GM12878 (cell line): ENCODE data around the gene UGT3A2. TPM values are rescaled to one million over a fixed set of nuclear protein-coding genes. Genes with fewer than 3 reads are reported as not detected.

Experiments used
- ATAC-seq: fragments of 200-7000 bp; cut with Tn5 transposase; 3 replicates; pipeline ENCODE4 v1.9.1; 2020; ENCODE audit warnings: mild to moderate bottlenecking, moderate library complexity
- BruUV-seq: library from RNA; stranded (reverse); fragments of 400-500 nt; replicated peaks from 2 replicates; lab custom pipeline; 2021; lab: Mats Ljungman, UMichigan
- CTCF ChIA-PET: fragments of 300-600 bp; sonication (Branson Sonifier 250); formaldehyde crosslinking; extraction: SDS; loops from one replicate; lab custom pipeline; 2021; ENCODE audit warnings: inconsistent platforms; lab: Yijun Ruan, JAX
- POLR2A ChIA-PET: fragments of 350-600 bp; formaldehyde crosslinking; extraction: SDS; loops from one replicate; lab custom pipeline; 2021; ENCODE audit warnings: inconsistent platforms; lab: Charles Lee
- RAD21 ChIA-PET: fragments of 300-600 bp; sonication (Branson Sonifier 250); formaldehyde crosslinking; loops from one replicate; lab custom pipeline; 2023; ENCODE audit warnings: antibody characterized with exemption; ENCODE audit not compliant: unreplicated experiment; lab: Charles Lee
- SMC1A ChIA-PET: fragments of 300-600 bp; sonication (Branson Sonifier 250); formaldehyde crosslinking; loops from one replicate; lab custom pipeline; 2023; ENCODE audit not compliant: unreplicated experiment, uncharacterized antibody; lab: Charles Lee
- DNase-seq: peaks from one replicate; pipeline ENCODE4 v3.0.0-alpha.2; 2011; ENCODE audit warnings: low read depth, low spot score
- FAIRE-seq: peaks from 3 replicates; lab custom pipeline; 2011; peaks lifted over from hg19 to GRCh38; lab: Jason Lieb, UNC
- H2AFZ ChIP-seq: 2 replicates; pipeline ENCODE4 v1.6.0; 2011; ENCODE audit warnings: low read depth, low read length, control low read depth; ENCODE audit not compliant: control insufficient read depth
- H3K27ac ChIP-seq: 2 replicates; pipeline ENCODE4 v1.5.1; 2011; ENCODE audit warnings: control low read depth; ENCODE audit not compliant: control insufficient read depth, insufficient read depth
- H3K27me3 ChIP-seq, 2 experiments: replicated peaks in 1 of 2; 2 replicates each; pipeline versions ENCODE4 v1.6.0 to v1.6.1; 2011; ENCODE audit warnings: low read length in 1 of 2; ENCODE audit not compliant: control insufficient read depth in 2 of 2, insufficient read depth in 2 of 2
- H3K36me3 ChIP-seq, 2 experiments: 2 replicates each; pipeline ENCODE4 v1.5.1; 2011; ENCODE audit warnings: low read length in 1 of 2; ENCODE audit not compliant: control insufficient read depth in 2 of 2, insufficient read depth in 2 of 2
- H3K4me1 ChIP-seq: 2 replicates; pipeline ENCODE4 v1.6.1; 2011; ENCODE audit warnings: mild to moderate bottlenecking, low read length, moderate library complexity, mixed read lengths; ENCODE audit not compliant: control insufficient read depth, insufficient read depth
- H3K4me2 ChIP-seq: 2 replicates; pipeline ENCODE4 v1.6.0; 2011; ENCODE audit warnings: control low read depth; ENCODE audit not compliant: control insufficient read depth, insufficient read depth
- H3K4me3 ChIP-seq: fragments of 200-600 bp; sonication (generic); 2 replicates; pipeline ENCODE4 v1.5.1; 2016
- H3K79me2 ChIP-seq: 2 replicates; pipeline ENCODE4 v1.6.0; 2011; ENCODE audit warnings: low read length; ENCODE audit not compliant: control insufficient read depth, insufficient read depth
- H3K9ac ChIP-seq: 2 replicates; pipeline ENCODE4 v1.8.0; 2011; ENCODE audit warnings: low read length, control low read depth, mixed read lengths; ENCODE audit not compliant: control insufficient read depth, insufficient read depth
- H3K9me3 ChIP-seq: replicated peaks from 3 replicates; pipeline ENCODE4 v1.5.1; 2011; ENCODE audit warnings: mild to moderate bottlenecking, low read length; ENCODE audit not compliant: control insufficient read depth, insufficient read depth
- H4K20me1 ChIP-seq: 2 replicates; pipeline ENCODE4 v1.6.0; 2011; ENCODE audit not compliant: control insufficient read depth, insufficient read depth
- EGR1 ChIP-seq, 2 experiments: IDR thresholded peaks; 1 replicate in 1 of 2; 2 replicates in 1 of 2; pipeline ENCODE4 v1.6.1; 2011 to 2012; ENCODE audit warnings: low read depth in 2 of 2, low read length in 2 of 2, borderline replicate concordance in 1 of 2, mild to moderate bottlenecking in 1 of 2, moderate library complexity in 1 of 2
- ELK1 ChIP-seq: IDR thresholded peaks from 2 replicates; pipeline ENCODE4 v1.6.1; 2012; ENCODE audit warnings: low read depth, low read length, improper control_type of control experiment
- EZH2 ChIP-seq: IDR thresholded peaks from 2 replicates; pipeline ENCODE4 v1.6.1; 2012; ENCODE audit warnings: low read depth, mild to moderate bottlenecking, control low read depth, inconsistent platforms, low read length, borderline replicate concordance; ENCODE audit not compliant: control insufficient read depth
- LARP7 ChIP-seq: fragments of 450-650 bp; IDR thresholded peaks from 2 replicates; pipeline ENCODE4 v1.6.1; 2017; ENCODE audit warnings: mild to moderate bottlenecking
- NFIC ChIP-seq: IDR thresholded peaks from 2 replicates; pipeline ENCODE4 v1.6.1; 2012; ENCODE audit warnings: low read depth, mild to moderate bottlenecking, inconsistent platforms, low read length, moderate library complexity
- NFXL1 ChIP-seq: fragments of 450-650 bp; IDR thresholded peaks from 2 replicates; pipeline ENCODE4 v1.6.1; 2017; ENCODE audit warnings: antibody characterized with exemption, mild to moderate bottlenecking, borderline replicate concordance
- SRF ChIP-seq, 2 experiments: IDR thresholded peaks; 2 replicates each; pipeline ENCODE4 v1.6.1; 2011; ENCODE audit warnings: low read depth in 2 of 2, low read length in 2 of 2, mild to moderate bottlenecking in 1 of 2, moderate library complexity in 1 of 2
- STAT1 ChIP-seq: fragments of 450-650 bp; conservative IDR thresholded peaks from 2 replicates; pipeline ENCODE4 v1.6.1; 2014; ENCODE audit warnings: antibody characterized with exemption, mild to moderate bottlenecking
- SUPT20H ChIP-seq: IDR thresholded peaks from 2 replicates; pipeline ENCODE4 v1.6.1; 2011; ENCODE audit warnings: low read depth, mild to moderate bottlenecking, low read length, moderate library complexity, borderline replicate concordance; ENCODE audit not compliant: control insufficient read depth
- TBL1XR1 ChIP-seq: IDR thresholded peaks from 2 replicates; pipeline ENCODE4 v1.6.1; 2012; ENCODE audit warnings: low read depth, low read length, improper control_type of control experiment
- ZBED1 ChIP-seq: IDR thresholded peaks from 2 replicates; pipeline ENCODE4 v1.6.1; 2016; ENCODE audit warnings: borderline replicate concordance
- ZNF384 ChIP-seq: IDR thresholded peaks from 2 replicates; pipeline ENCODE4 v1.6.1; 2012; ENCODE audit warnings: low read depth, mild to moderate bottlenecking, low read length, improper control_type of control experiment, borderline replicate concordance
- ZNF687 ChIP-seq: fragments of 450-650 bp; IDR thresholded peaks from 2 replicates; pipeline ENCODE4 v1.6.1; 2017; ENCODE audit warnings: mild to moderate bottlenecking, moderate library complexity
- WGBS: methylation state at CpG from one replicate; pipeline ENCODE4 v1.1.6; 2016; ENCODE audit warnings: low lambda C conversion rate; ENCODE audit not compliant: insufficient replicate concordance, insufficient coverage; ENCODE audit errors: missing lambda C conversion rate; 5-methylcytosine and 5-hydroxymethylcytosine counted together
- in situ Hi-C: fragments of 300-500 bp; cut with MboI; formaldehyde crosslinking; loops from 9 replicates; pipeline ENCODE4 v1.14.3; 2018; ENCODE audit warnings: mixed read lengths
- intact Hi-C: fragments of 100-400 bp; cut with micrococcal nuclease; formaldehyde crosslinking; loops from one replicate; pipeline ENCODE4 v1.14.2; 2022; ENCODE audit not compliant: unreplicated experiment
- polyA plus RNA-seq, 11 experiments: library from polyadenylated mRNA; depleted of rRNA in 4 of 11; unstranded in 6 of 11; stranded (reverse) in 5 of 11; fragments of >200 nt; fragmentation: Nextera tagmentation in 4 of 11; fragmentation: Illumina TruSeq in 1 of 11; extraction: Ambion mirVana in 4 of 11; extraction: Trizol in 1 of 11; gene quantifications; 1 replicate in 1 of 11; 2 replicates in 10 of 11; pipeline versions ENCODE4 v1.2.1 to v1.2.3, GENCODE V29; 2011 to 2016; ENCODE audit warnings: inconsistent platforms in 2 of 11, missing spikeins in 2 of 11, low read depth in 1 of 11
- total RNA-seq, 4 experiments: library from RNA; depleted of rRNA in 3 of 4; stranded (reverse); fragments of >200 nt in 3 of 4; fragmentation: Illumina TruSeq in 1 of 4; extraction: Trizol in 1 of 4; gene quantifications; 2 replicates each; pipeline versions ENCODE4 v1.2.1 to v1.2.3, GENCODE V29; 2013 to 2021
- TF ChIP-seq, protein P1 (sequence below): IDR thresholded peaks from 2 replicates; pipeline ENCODE4 v1.6.1; 2012; ENCODE audit warnings: low read depth, low read length, improper control_type of control experiment

Gene UGT3A2
- total and polyA plus RNA-seq, 10 of the 15 experiments (the other 5 are each of a cell fraction or from before 2014, with no cell fraction given): 0.02 to 0.50 (median 0.09) TPM; not detected in 7

DNA sequence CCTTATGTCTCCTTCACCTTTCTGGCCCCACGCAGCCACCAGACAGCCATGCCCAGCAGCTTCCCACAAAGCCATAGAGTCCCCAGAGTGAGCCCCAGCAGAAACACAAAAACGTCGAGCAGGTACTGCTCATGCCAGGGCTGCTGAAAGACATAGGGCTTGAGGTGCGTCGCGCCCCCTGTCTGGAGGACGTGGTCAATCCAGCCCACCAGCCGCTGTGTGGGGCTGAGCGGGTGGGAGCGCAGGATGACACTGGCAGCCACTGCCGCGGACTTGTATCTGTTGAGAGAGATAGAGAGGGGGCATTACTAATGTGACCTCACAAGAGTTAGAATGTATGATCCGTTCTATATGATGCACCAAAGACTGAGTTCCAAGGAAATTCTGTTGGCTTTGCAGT lies 31.0 kb downstream of the UGT3A2 start:
- H4K20me1 ChIP-seq: no peaks in the 10 kb centered on the region

More for the DNA sequence above, 31.0 kb downstream of the UGT3A2 start:
- ChIA-PET CTCF (no interaction called here), POLR2A (no interaction called here), SMC1A (no interaction called here), RAD21 (no interaction called here)
- ATAC-seq (no peak), DNase-seq (no peak), FAIRE-seq (no peak)
- no peaks in the 10 kb centered on the region for H3K79me2 ChIP-seq
- no peak overlapping the region for H3K27ac ChIP-seq
- no peak overlapping the region for H3K4me2 ChIP-seq
- in situ Hi-C loops: no loop called here
- no peak overlapping the region for H2AFZ ChIP-seq
- intact Hi-C loops: no loop called here
- H3K36me3 ChIP-seq: no peaks in the 10 kb centered on the region
- no peak overlapping the region for H3K9ac ChIP-seq
- TF ChIP-seq TBL1XR1 (no peak), ZNF687 (no peak), EGR1 (IDR thresholded peaks at IDR 0.05; ENCODE audit: borderline replicate concordance in 1 of 2, low read depth in 2 of 2, low read length in 2 of 2) (no peak), NFIC (no peak), SRF (IDR thresholded peaks at IDR 0.05; ENCODE audit: low read depth in 2 of 2, low read length in 2 of 2) (no peak), EZH2 (no peak), NFXL1 (no peak), STAT1 (no peak), ZNF384 (no peak), LARP7 (no peak), ZBED1 (no peak), SUPT20H (no peak), ELK1 (no peak)
- TF ChIP-seq, protein P1, sequence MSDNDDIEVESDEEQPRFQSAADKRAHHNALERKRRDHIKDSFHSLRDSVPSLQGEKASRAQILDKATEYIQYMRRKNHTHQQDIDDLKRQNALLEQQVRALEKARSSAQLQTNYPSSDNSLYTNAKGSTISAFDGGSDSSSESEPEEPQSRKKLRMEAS: no peak
- BruUV-seq: no TSS peak
- H3K4me1 ChIP-seq: no peaks in the 10 kb centered on the region
- 62% methylated on average over 13 of the region's 13 CpGs for WGBS
- H3K27me3 ChIP-seq: no peaks in the 10 kb centered on the region; a peak in 1 of 4 replicates
- no peak overlapping the region for H3K4me3 ChIP-seq
- H3K9me3 ChIP-seq: no peaks in the 10 kb centered on the region
